Epithelial cell of alveolus of lung (primary cell): ENCODE measurements around the gene RUSC1. TPM values are rescaled to one million over a fixed set of nuclear protein-coding genes. Genes with fewer than 3 reads are reported as not detected.

ENCODE experiments used
- total RNA-seq: library from RNA; depleted of rRNA; stranded (reverse); fragments of >200 nt; gene quantifications from 2 replicates; pipeline ENCODE4 v1.2.1, GENCODE V29; 2015

Gene RUSC1
- total RNA-seq = 30.7 and 32.8 TPM in 2 replicates

GRCh38 chr1:155320661-155321617 is at the start of gene RUSC1:
Gene RUSC1 (plus strand): TSS chr1:155320894. CDS start chr1:155321774, 880 bp downstream.

GRCh38 chr1:155273343-155274245 is 47.1 kb upstream of the RUSC1 start, which contains the start of gene CLK2:
Gene CLK2 (minus strand): TSS chr1:155273504. CDS start chr1:155270977, 2,527 bp downstream.

GRCh38 chr1:155277070-155277901 is 43.4 kb upstream of the RUSC1 start, which contains the start of gene HCN3:
Gene HCN3 (plus strand): TSS chr1:155277463. CDS start chr1:155277591, 128 bp downstream.

GRCh38 chr1:155301342-155301841 is 19.3 kb upstream of the RUSC1 start, which contains the start of gene PKLR:
Gene PKLR (minus strand): TSS chr1:155301438. CDS start chr1:155301395, 43 bp downstream.

DNA sequence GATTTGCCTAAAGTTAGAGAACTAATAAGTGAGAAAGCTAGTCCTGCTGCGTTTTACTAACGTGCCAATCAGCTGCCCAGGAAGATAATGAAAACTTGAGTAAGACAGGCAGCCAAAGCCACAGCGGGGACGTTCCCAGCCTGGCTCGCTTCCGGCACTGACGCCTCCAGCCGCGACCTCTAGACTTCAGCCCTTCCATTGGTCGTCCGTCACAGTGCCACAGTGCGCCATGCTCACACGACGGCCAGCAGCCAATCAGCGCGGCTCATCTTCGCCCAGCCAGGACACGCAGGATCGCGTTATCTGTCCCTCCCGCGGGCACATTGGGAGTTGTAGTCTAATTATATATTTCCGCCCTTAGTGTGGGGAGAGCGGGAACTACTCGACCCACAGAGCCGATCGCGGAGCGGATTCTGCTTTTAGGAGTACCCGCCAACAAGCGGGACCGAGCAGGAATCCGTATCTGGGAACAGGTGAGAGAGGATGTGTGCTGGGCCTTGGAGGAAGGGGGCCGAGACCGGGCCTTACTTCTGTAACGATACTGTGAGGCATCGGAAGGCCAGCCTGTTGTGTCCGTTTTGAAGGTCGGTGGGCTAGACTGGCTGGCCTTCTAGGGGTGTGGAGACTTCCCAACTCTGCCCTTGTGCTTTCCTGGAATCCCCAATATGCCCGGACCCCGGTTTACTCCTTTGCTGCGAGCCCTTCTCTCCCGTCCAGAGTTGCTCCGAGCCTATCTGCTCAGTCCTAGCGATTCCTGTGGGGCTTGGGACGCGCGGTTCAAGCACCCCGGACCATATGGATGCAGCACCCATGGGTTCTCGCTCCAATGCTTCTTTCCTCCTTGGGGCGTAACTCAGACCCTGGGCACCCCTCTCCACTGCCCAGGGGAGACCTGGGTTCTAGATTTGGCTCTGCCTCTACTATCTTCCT is 11.9 kb upstream of the RUSC1 start, which contains the start of gene FDPS:
FDPS (plus strand) TSS at position 374 of the 930 bp plus-strand sequence. CDS start 924 bp downstream, outside the sequence.

Other genes with a start within 250 kb of the RUSC1 start
- 1.7 and 1.9 TPM in 2 replicates for gene EFNA3, start 242.1 kb upstream of the RUSC1 start, total RNA-seq
- 1.8 and 14.9 TPM in 2 replicates for gene EFNA1, start 193.0 kb upstream of the RUSC1 start, total RNA-seq
- gene SLC50A1, start 185.0 kb upstream of the RUSC1 start, total RNA-seq = 21.5 and 51.5 TPM in 2 replicates
- gene DPM3, start 180.4 kb upstream of the RUSC1 start, total RNA-seq = 87.8 and 104 TPM in 2 replicates
- 133 and 203 TPM in 2 replicates for gene KRTCAP2, start 147.6 kb upstream of the RUSC1 start, total RNA-seq
- gene TRIM46, start 147.0 kb upstream of the RUSC1 start, total RNA-seq = 3.6 and 6.4 TPM in 2 replicates
- 15.5 and 19.9 TPM in 2 replicates for gene THBS3, start 113.0 kb upstream of the RUSC1 start, total RNA-seq
- gene MTX1, start 112.2 kb upstream of the RUSC1 start, total RNA-seq = 70.7 and 116 TPM in 2 replicates
- 15.5 and 45.0 TPM in 2 replicates for gene ENTREP3, start 65.4 kb upstream of the RUSC1 start, total RNA-seq
- gene SCAMP3, start 58.5 kb upstream of the RUSC1 start, total RNA-seq = 73.5 and 116 TPM in 2 replicates
- 19.5 and 23.6 TPM in 2 replicates for gene CLK2, start 47.4 kb upstream of the RUSC1 start, total RNA-seq
- 0.08 and 0.26 TPM in 2 replicates for gene HCN3, start 43.4 kb upstream of the RUSC1 start, total RNA-seq
- not detected in 2 replicates for gene PKLR, start 19.5 kb upstream of the RUSC1 start, total RNA-seq
- 85.9 and 462 TPM in 2 replicates for gene FDPS, start 12.0 kb upstream of the RUSC1 start, total RNA-seq
- gene ASH1L, start 241.9 kb downstream of the RUSC1 start, total RNA-seq = 14.6 and 34.2 TPM in 2 replicates